HG02759 (cell line): ENCODE results near the gene FEZF2.

ENCODE experiments used
- ATAC-seq: cut with Tn5 transposase; IDR thresholded peaks from one replicate; pipeline ENCODE4 v1.9.1; 2021; ENCODE audit warnings: mild to moderate bottlenecking, moderate library complexity; ENCODE audit not compliant: unreplicated experiment

The FEZF2 gene

GRCh38 chr3:62373215-62373614 is at the start of gene FEZF2:
TSS of gene FEZF2 (minus strand) at chr3:62373550. CDS start at chr3:62372868, 682 bp downstream.
- ATAC-seq: no peak

- ATAC-seq: no peak
Observed at GRCh38 chr3:62421207-62421606, 47.9 kb upstream of the FEZF2 start.

- no peak for ATAC-seq
Observed at GRCh38 chr3:62416144-62416543, 42.8 kb upstream of the FEZF2 start.

GRCh38 chr3:62415312-62415801 is 42.0 kb upstream of the FEZF2 start:
- ATAC-seq: no peak

- ATAC-seq: no peak
Observed at GRCh38 chr3:62414786-62415185, 41.4 kb upstream of the FEZF2 start.

- no peak for ATAC-seq
Observed at GRCh38 chr3:62413687-62414086, 40.3 kb upstream of the FEZF2 start.

- no peak for ATAC-seq
Observed at GRCh38 chr3:62406945-62407344, 33.6 kb upstream of the FEZF2 start.

- no peak for ATAC-seq
Observed at GRCh38 chr3:62405566-62405965, 32.2 kb upstream of the FEZF2 start.

GRCh38 chr3:62405135-62405534 is 31.8 kb upstream of the FEZF2 start:
- ATAC-seq: no peak

- no peak for ATAC-seq
Observed at GRCh38 chr3:62404321-62404720, 31.0 kb upstream of the FEZF2 start.

GRCh38 chr3:62403765-62404164 is 30.4 kb upstream of the FEZF2 start:
- no peak for ATAC-seq

- ATAC-seq: no peak
Observed at GRCh38 chr3:62392626-62393292, 19.4 kb upstream of the FEZF2 start.

GRCh38 chr3:62387251-62387650 is 13.9 kb upstream of the FEZF2 start:
- ATAC-seq: no peak

- no peak for ATAC-seq
Observed at GRCh38 chr3:62379321-62379798, 6.0 kb upstream of the FEZF2 start.

GRCh38 chr3:62378921-62379320 is 5.6 kb upstream of the FEZF2 start:
- no peak for ATAC-seq

GRCh38 chr3:62378311-62378789 is 5.0 kb upstream of the FEZF2 start:
- ATAC-seq: no peak

GRCh38 chr3:62376906-62377877 is 3.8 kb upstream of the FEZF2 start:
- no peak for ATAC-seq

GRCh38 chr3:62376454-62376720 is 3.0 kb upstream of the FEZF2 start:
- ATAC-seq: no peak

GRCh38 chr3:62375655-62376453 is 2.5 kb upstream of the FEZF2 start:
- no peak for ATAC-seq

GRCh38 chr3:62374341-62375218 is 1.2 kb upstream of the FEZF2 start:
- ATAC-seq: no peak
